CD14-positive monocyte (primary cell): ENCODE results near the gene RAC2. TPM values are rescaled to one million over a fixed set of nuclear protein-coding genes. Genes with fewer than 3 reads are reported as not detected.
A peak's percentile ranks its signal among the peaks of the same experiment; 100 is the strongest.

Experiments
- DNase-seq, 3 donors: peaks; one replicate each; pipeline ENCODE4 v3.0.0-alpha.2; 2011 to 2022
- H2AFZ ChIP-seq: 2 replicates; pipeline ENCODE4 v1.6.0; 2012; ENCODE audit warnings: mild to moderate bottlenecking, low read depth, low read length, inconsistent platforms; ENCODE audit not compliant: insufficient read depth, poor library complexity, severe bottlenecking
- H3K27ac ChIP-seq, 2 donors: 1 replicate in 1 of 2; 2 replicates in 1 of 2; pipeline ENCODE4 v1.5.1; 2012 to 2013; ENCODE audit warnings: low read length in 2 of 2, control low read depth in 1 of 2, inconsistent platforms in 1 of 2, low read depth in 1 of 2, mild to moderate bottlenecking in 1 of 2
- H3K27me3 ChIP-seq, 2 donors: one replicate each; pipeline versions ENCODE4 v1.6.0 to v1.6.1; 2011 to 2013; ENCODE audit warnings: low read length in 2 of 2; ENCODE audit not compliant: control insufficient read depth in 2 of 2, insufficient read depth in 2 of 2
- H3K36me3 ChIP-seq, 2 donors: replicated peaks in 1 of 2; 1 replicate in 1 of 2; 2 replicates in 1 of 2; pipeline versions ENCODE4 v1.5.1 to v1.6.1; 2012 to 2013; ENCODE audit warnings: low read length in 2 of 2, control low read depth in 1 of 2, inconsistent platforms in 1 of 2, mild to moderate bottlenecking in 1 of 2; ENCODE audit not compliant: insufficient read depth in 2 of 2, control insufficient read depth in 1 of 2
- H3K4me1 ChIP-seq, 2 donors: 1 replicate in 1 of 2; 2 replicates in 1 of 2; pipeline versions ENCODE4 v1.5.1 to v1.6.1; 2012 to 2013; ENCODE audit warnings: low read length in 2 of 2, control low read depth in 1 of 2, inconsistent platforms in 1 of 2, mild to moderate bottlenecking in 1 of 2, moderate library complexity in 1 of 2; ENCODE audit not compliant: insufficient read depth in 2 of 2, control insufficient read depth in 1 of 2
- H3K4me2 ChIP-seq: replicated peaks from 2 replicates; pipeline ENCODE3; 2012; ENCODE audit warnings: low read length, moderate library complexity, mild to moderate bottlenecking; ENCODE audit not compliant: poor library complexity, severe bottlenecking; ENCODE audit errors: extremely low read depth
- H3K4me3 ChIP-seq, 3 experiments: fragments of 200-600 bp in 1 of 3; sonication (generic) in 1 of 3; replicated peaks in 1 of 3; 1 replicate in 2 of 3; 2 replicates in 1 of 3; pipeline ENCODE4 v1.5.1; 2011 to 2013; ENCODE audit warnings: low read length in 3 of 3, mild to moderate bottlenecking in 3 of 3, control low read depth in 2 of 3, low read depth in 2 of 3, inconsistent platforms in 1 of 3, moderate library complexity in 1 of 3
- H3K79me2 ChIP-seq: 2 replicates; pipeline ENCODE4 v1.6.0; 2012; ENCODE audit warnings: mild to moderate bottlenecking, control low read depth, inconsistent platforms, low read length, moderate library complexity; ENCODE audit not compliant: insufficient read depth
- H3K9ac ChIP-seq: 2 replicates; pipeline ENCODE4 v1.6.0; 2017; ENCODE audit warnings: low read length, mild to moderate bottlenecking; ENCODE audit not compliant: insufficient read depth, poor library complexity, severe bottlenecking
- H3K9me3 ChIP-seq, 2 donors: replicated peaks in 1 of 2; 1 replicate in 1 of 2; 2 replicates in 1 of 2; pipeline versions ENCODE4 v1.5.1 to v1.6.1; 2012 to 2013; ENCODE audit warnings: low read length in 2 of 2, control low read depth in 1 of 2; ENCODE audit not compliant: control insufficient read depth in 1 of 2, insufficient read depth in 1 of 2
- H4K20me1 ChIP-seq: 2 replicates; pipeline ENCODE4 v1.6.0; 2012; ENCODE audit warnings: mild to moderate bottlenecking, low read length, control low read depth, moderate library complexity; ENCODE audit not compliant: insufficient read depth
- H3K27ac Mint-ChIP-seq, 7 donors: one replicate each; pipeline ENCODE4 v1.8.0; 2020; ENCODE audit warnings: mild to moderate bottlenecking in 7 of 7, mixed read lengths in 7 of 7, moderate library complexity in 6 of 7, inconsistent platforms in 2 of 7
- H3K27me3 Mint-ChIP-seq, 3 donors: one replicate each; pipeline ENCODE4 v1.8.0; 2021 to 2022; ENCODE audit warnings: low read depth in 3 of 3, mild to moderate bottlenecking in 3 of 3, mixed read lengths in 3 of 3, moderate library complexity in 3 of 3, inconsistent platforms in 1 of 3
- H3K36me3 Mint-ChIP-seq, 2 donors: one replicate each; pipeline ENCODE4 v1.8.0; 2020; ENCODE audit warnings: mixed read lengths in 2 of 2, inconsistent platforms in 1 of 2, mild to moderate bottlenecking in 1 of 2
- H3K4me1 Mint-ChIP-seq: one replicate; pipeline ENCODE4 v1.8.0; 2020; ENCODE audit warnings: mild to moderate bottlenecking, mixed read lengths
- H3K4me3 Mint-ChIP-seq, 2 donors: one replicate each; pipeline ENCODE4 v1.8.0; 2020; ENCODE audit warnings: mild to moderate bottlenecking in 2 of 2, mixed read lengths in 2 of 2, moderate library complexity in 1 of 2
- H3K9me3 Mint-ChIP-seq, 7 donors: one replicate each; pipeline ENCODE4 v1.8.0; 2020 to 2022; ENCODE audit warnings: mixed read lengths in 7 of 7, mild to moderate bottlenecking in 6 of 7, moderate library complexity in 6 of 7, inconsistent platforms in 2 of 7
- WGBS: methylation state at CpG from one replicate; pipeline ENCODE4 v1.1.5; 2013; ENCODE audit warnings: missing lambda C conversion rate; ENCODE audit not compliant: insufficient coverage; 5-methylcytosine and 5-hydroxymethylcytosine counted together
- intact Hi-C, 2 donors: fragments of 100-400 bp; cut with micrococcal nuclease; formaldehyde crosslinking; loops; one replicate each; pipeline versions ENCODE4 v1.15.0 to v1.15.1; 2023
- polyA plus RNA-seq, 3 donors: library from polyadenylated mRNA; depleted of rRNA in 1 of 3; unstranded in 2 of 3; stranded (reverse) in 1 of 3; fragments of 300-500 nt in 2 of 3; fragments of >200 nt in 1 of 3; fragmentation: Illumina TruSeq in 2 of 3; gene quantifications; 1 replicate in 2 of 3; 2 replicates in 1 of 3; pipeline ENCODE4 v1.2.3, GENCODE V29; 2012 to 2021
- TF ChIP-seq, protein P1 (sequence below): fragments of 200-600 bp; IDR thresholded peaks from one replicate; pipeline ENCODE4 v1.8.0; 2022; ENCODE audit warnings: antibody characterized with exemption, mild to moderate bottlenecking

The RAC2 gene
- polyA plus RNA-seq, 3 donors, result 360 to 529 (median 526) TPM

DNA sequence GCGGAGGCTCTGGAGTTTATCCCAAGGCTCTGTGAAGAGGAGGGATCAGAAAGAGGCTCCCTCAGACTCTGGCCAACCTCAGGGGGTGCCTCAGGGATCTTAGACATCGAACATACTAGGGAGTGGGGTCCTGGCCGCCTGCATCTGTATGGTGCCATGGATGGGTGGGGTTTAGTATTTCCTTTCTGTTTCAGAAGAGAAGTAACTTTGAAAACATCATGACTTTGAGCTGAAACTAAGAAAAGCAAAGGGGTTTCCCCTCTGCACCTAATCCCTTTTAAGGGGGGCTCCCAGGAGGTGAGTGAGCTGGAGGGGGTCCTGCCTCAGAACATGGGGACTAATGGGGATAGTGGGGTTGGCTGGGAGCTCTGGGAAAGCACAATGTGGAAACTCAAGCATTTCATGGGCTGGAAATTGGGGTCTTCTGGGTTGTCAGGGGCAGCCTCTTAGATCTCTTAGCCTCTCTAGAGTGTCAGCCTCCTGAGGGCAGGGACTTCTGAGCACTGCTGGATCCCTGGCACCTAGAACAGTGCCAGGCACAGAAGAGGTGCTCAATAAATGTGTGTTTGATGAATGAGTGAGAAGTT lies 20.0 kb downstream of the RAC2 start:
- H2AFZ ChIP-seq, result no peak overlapping the region
- DNase-seq, result no peak
- H3K4me2 ChIP-seq, result peak overlapping the region; percentile 14
- H3K27me3 Mint-ChIP-seq, result peaks cover 0 to 4% (median 1%) of the 10 kb centered on the region in 3 donors
- H3K4me1 Mint-ChIP-seq, result peaks cover 86% of the 10 kb centered on the region
- H3K36me3 Mint-ChIP-seq, result peaks cover 44 to 56% of the 10 kb centered on the region in 2 donors
- peak overlapping the region; percentile 85 to 96 (median 91) for H3K27ac Mint-ChIP-seq
- peaks cover 31 to 41% of the 10 kb centered on the region in 2 donors for H3K36me3 ChIP-seq
- no peak overlapping the region for H3K9ac ChIP-seq
- peaks cover 29% of the 10 kb centered on the region for H3K79me2 ChIP-seq
- no peak overlapping the region for H3K4me3 Mint-ChIP-seq
- H3K4me1 ChIP-seq, result peaks cover 68 to 84% of the 10 kb centered on the region in 2 donors
- no peaks in the 10 kb centered on the region for H3K9me3 ChIP-seq
- TF ChIP-seq, protein P1, sequence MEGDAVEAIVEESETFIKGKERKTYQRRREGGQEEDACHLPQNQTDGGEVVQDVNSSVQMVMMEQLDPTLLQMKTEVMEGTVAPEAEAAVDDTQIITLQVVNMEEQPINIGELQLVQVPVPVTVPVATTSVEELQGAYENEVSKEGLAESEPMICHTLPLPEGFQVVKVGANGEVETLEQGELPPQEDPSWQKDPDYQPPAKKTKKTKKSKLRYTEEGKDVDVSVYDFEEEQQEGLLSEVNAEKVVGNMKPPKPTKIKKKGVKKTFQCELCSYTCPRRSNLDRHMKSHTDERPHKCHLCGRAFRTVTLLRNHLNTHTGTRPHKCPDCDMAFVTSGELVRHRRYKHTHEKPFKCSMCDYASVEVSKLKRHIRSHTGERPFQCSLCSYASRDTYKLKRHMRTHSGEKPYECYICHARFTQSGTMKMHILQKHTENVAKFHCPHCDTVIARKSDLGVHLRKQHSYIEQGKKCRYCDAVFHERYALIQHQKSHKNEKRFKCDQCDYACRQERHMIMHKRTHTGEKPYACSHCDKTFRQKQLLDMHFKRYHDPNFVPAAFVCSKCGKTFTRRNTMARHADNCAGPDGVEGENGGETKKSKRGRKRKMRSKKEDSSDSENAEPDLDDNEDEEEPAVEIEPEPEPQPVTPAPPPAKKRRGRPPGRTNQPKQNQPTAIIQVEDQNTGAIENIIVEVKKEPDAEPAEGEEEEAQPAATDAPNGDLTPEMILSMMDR, result no peak
- peak overlapping the region; percentile 48 to 78 for H3K27ac ChIP-seq
- peak overlapping the region in 1 of 3 experiments; percentile 23 for H3K4me3 ChIP-seq
- 60% methylated on average over 2 of the region's 3 CpGs for WGBS
- peaks cover 0 to 11% (median 5%) of the 10 kb centered on the region in 7 donors for H3K9me3 Mint-ChIP-seq
- peaks cover 38% of the 10 kb centered on the region for H4K20me1 ChIP-seq
- no peaks in the 10 kb centered on the region for H3K27me3 ChIP-seq
- intact Hi-C loops, result no loop called here

DNA sequence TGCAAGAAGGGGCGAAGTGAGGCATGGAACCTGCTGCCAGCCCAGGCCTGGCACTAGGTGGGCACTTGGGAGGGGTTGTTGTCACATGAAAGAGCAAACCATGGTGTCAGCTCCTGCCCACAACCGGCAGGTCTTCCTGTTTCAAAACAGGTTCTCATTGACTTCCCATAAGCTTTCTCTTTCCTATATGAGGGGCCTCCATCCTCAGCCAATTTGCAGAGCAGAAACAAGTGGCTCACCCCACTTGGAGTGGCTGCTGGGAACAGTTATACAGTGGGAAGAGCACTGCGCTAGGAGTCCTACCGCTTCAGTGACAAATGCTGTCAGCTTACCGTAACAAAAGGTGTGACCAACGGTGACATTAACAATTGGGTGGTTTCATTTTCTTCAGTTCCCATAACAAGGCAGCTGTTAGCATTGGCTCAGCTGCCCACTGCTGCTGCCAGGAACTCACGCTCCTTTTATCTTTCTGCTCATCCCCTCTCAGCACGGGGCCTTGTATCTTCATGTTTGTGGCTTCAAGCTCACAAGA lies 21.6 kb downstream of the RAC2 start:
- WGBS, result 26% methylated on average over 6 of the region's 8 CpGs
- H3K27me3 ChIP-seq, result no peaks in the 10 kb centered on the region
- H3K9me3 ChIP-seq, result no peaks in the 10 kb centered on the region
- peak; percentile 34 to 47 (median 34) for DNase-seq
- H3K9ac ChIP-seq, result peak overlapping the region; percentile 1
- H3K36me3 Mint-ChIP-seq, result peaks cover 40% of the 10 kb centered on the region in 2 donors
- H2AFZ ChIP-seq, result no peak overlapping the region
- peak overlapping the region in 1 of 3 experiments; percentile 36 for H3K4me3 ChIP-seq
- H3K4me1 ChIP-seq, result peaks cover 53 to 68% of the 10 kb centered on the region in 2 donors
- peak overlapping the region; percentile 69 to 78 for H3K27ac ChIP-seq
- intact Hi-C loops, result no loop called here
- H4K20me1 ChIP-seq, result peaks cover 30% of the 10 kb centered on the region
- peak overlapping the region in 1 of 2 donors; percentile 61 for H3K4me3 Mint-ChIP-seq
- peak overlapping the region; percentile 85 to 96 (median 91) for H3K27ac Mint-ChIP-seq
- peak overlapping the region; percentile 49 for H3K4me2 ChIP-seq
- H3K79me2 ChIP-seq, result peaks cover 13% of the 10 kb centered on the region
- peaks cover under 1 to 11% (median 5%) of the 10 kb centered on the region in 7 donors for H3K9me3 Mint-ChIP-seq
- H3K4me1 Mint-ChIP-seq, result peaks cover 76% of the 10 kb centered on the region
- peaks cover 25 to 34% of the 10 kb centered on the region in 2 donors for H3K36me3 ChIP-seq
- TF ChIP-seq, protein P1, result no peak
- H3K27me3 Mint-ChIP-seq, result peaks cover 3 to 11% (median 5%) of the 10 kb centered on the region in 3 donors
